ENCODE results near the gene YTHDC2. TPM values are rescaled to one million over a fixed set of nuclear protein-coding genes. Genes with fewer than 3 reads are reported as not detected.

Gene YTHDC2
- total and polyA plus RNA-seq, 10 of the 15 experiments (the other 5 are each of a cell fraction or from before 2014, with no cell fraction given), result 3.8 to 25.8 (median 16.4) TPM

DNA sequence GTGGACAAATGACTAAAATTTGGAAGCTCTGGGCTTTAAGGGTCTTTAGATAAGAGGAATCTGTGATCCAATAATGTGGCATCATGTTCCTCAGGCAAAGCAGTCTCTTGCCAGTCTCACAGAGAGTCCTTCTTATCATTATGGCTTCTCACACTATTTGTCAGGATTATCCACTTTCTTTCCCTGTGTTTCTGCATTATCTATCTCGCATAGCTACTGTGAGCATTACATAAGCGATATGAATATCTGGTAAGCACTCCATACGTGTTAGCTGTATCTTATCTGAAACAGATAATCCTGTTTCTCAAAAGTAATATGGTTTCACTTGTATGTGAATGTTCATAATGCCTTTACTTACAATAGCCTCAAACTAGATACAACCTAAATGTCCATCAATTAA is 34.8 kb upstream of the YTHDC2 start:
- DNase-seq (ENCODE audit: low read depth, low spot score), result no peak
- intact Hi-C loops (cut with micrococcal nuclease; ENCODE audit: unreplicated experiment) (no loop called here), in situ Hi-C loops (cut with MboI) (no loop called here)
- Histone ChIP-seq H3K4me3 (no peak overlapping the region), H4K20me1 (ENCODE audit: control insufficient read depth, insufficient read depth) (no peaks in the 10 kb centered on the region; the same call in 1 of the 2 replicates), H3K27ac (ENCODE audit: control insufficient read depth, insufficient read depth) (no peak overlapping the region), H2AFZ (ENCODE audit: control insufficient read depth, low read depth, low read length) (no peak overlapping the region), H3K36me3 (ENCODE audit: control insufficient read depth in 2 of 2, insufficient read depth in 2 of 2, low read length in 1 of 2) (no peaks in the 10 kb centered on the region), H3K4me2 (ENCODE audit: control insufficient read depth, insufficient read depth) (no peak overlapping the region), H3K79me2 (ENCODE audit: control insufficient read depth, insufficient read depth, low read length) (no peaks in the 10 kb centered on the region), H3K9ac (ENCODE audit: control insufficient read depth, insufficient read depth, low read length) (no peak overlapping the region), H3K4me1 (ENCODE audit: control insufficient read depth, insufficient read depth, low read length) (no peaks in the 10 kb centered on the region), H3K27me3 (replicated peaks in 1 of 2; ENCODE audit: control insufficient read depth in 2 of 2, insufficient read depth in 2 of 2, low read length in 1 of 2) (no peaks in the 10 kb centered on the region), H3K9me3 (replicated peaks; ENCODE audit: control insufficient read depth, insufficient read depth, low read length) (no peaks in the 10 kb centered on the region)
- no peak for ATAC-seq
- TF ChIP-seq, protein P1, sequence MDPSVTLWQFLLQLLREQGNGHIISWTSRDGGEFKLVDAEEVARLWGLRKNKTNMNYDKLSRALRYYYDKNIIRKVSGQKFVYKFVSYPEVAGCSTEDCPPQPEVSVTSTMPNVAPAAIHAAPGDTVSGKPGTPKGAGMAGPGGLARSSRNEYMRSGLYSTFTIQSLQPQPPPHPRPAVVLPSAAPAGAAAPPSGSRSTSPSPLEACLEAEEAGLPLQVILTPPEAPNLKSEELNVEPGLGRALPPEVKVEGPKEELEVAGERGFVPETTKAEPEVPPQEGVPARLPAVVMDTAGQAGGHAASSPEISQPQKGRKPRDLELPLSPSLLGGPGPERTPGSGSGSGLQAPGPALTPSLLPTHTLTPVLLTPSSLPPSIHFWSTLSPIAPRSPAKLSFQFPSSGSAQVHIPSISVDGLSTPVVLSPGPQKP (IDR thresholded peaks at IDR 0.05; ENCODE audit: low read depth, low read length), result no peak
- TF ChIP-seq ZZZ3 (IDR thresholded peaks at IDR 0.05; ENCODE audit: control insufficient read depth, insufficient read length, low read depth) (no peak), JUNB (IDR thresholded peaks at IDR 0.05) (no peak), EP300 (IDR thresholded peaks at IDR 0.05; ENCODE audit: borderline replicate concordance in 1 of 2, control insufficient read depth in 1 of 2, low read depth in 2 of 2, low read length in 2 of 2) (no peak), BRCA1 (IDR thresholded peaks at IDR 0.05; ENCODE audit: low read depth, low read length) (no peak), HDGF (IDR thresholded peaks at IDR 0.05) (no peak), EGR1 (IDR thresholded peaks at IDR 0.05; ENCODE audit: borderline replicate concordance in 1 of 2, low read depth in 2 of 2, low read length in 2 of 2) (no peak), STAT1 (conservative IDR thresholded peaks at IDR 0.05) (no peak), SUZ12 (IDR thresholded peaks at IDR 0.05; ENCODE audit: unreplicated experiment) (no peak), BMI1 (IDR thresholded peaks at IDR 0.05; ENCODE audit: borderline replicate concordance) (no peak), TCF3 (IDR thresholded peaks at IDR 0.05; ENCODE audit: borderline replicate concordance, insufficient read depth, low read depth, low read length) (no peak), HCFC1 (IDR thresholded peaks at IDR 0.05; ENCODE audit: low read length) (no peak), SP1 (IDR thresholded peaks at IDR 0.05; ENCODE audit: low read depth, low read length) (no peak), KDM1A (IDR thresholded peaks at IDR 0.05; ENCODE audit: borderline replicate concordance) (no peak), MXI1 (IDR thresholded peaks at IDR 0.05; ENCODE audit: low read depth, low read length) (no peak), POLR2A (IDR thresholded peaks at IDR 0.05; ENCODE audit: low read depth, low read length) (no peak), NBN (IDR thresholded peaks at IDR 0.05) (no peak)
- TF ChIP-seq, protein P2, sequence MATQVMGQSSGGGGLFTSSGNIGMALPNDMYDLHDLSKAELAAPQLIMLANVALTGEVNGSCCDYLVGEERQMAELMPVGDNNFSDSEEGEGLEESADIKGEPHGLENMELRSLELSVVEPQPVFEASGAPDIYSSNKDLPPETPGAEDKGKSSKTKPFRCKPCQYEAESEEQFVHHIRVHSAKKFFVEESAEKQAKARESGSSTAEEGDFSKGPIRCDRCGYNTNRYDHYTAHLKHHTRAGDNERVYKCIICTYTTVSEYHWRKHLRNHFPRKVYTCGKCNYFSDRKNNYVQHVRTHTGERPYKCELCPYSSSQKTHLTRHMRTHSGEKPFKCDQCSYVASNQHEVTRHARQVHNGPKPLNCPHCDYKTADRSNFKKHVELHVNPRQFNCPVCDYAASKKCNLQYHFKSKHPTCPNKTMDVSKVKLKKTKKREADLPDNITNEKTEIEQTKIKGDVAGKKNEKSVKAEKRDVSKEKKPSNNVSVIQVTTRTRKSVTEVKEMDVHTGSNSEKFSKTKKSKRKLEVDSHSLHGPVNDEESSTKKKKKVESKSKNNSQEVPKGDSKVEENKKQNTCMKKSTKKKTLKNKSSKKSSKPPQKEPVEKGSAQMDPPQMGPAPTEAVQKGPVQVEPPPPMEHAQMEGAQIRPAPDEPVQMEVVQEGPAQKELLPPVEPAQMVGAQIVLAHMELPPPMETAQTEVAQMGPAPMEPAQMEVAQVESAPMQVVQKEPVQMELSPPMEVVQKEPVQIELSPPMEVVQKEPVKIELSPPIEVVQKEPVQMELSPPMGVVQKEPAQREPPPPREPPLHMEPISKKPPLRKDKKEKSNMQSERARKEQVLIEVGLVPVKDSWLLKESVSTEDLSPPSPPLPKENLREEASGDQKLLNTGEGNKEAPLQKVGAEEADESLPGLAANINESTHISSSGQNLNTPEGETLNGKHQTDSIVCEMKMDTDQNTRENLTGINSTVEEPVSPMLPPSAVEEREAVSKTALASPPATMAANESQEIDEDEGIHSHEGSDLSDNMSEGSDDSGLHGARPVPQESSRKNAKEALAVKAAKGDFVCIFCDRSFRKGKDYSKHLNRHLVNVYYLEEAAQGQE (IDR thresholded peaks at IDR 0.05; ENCODE audit: low read depth, low read length), result no peak
- TF ChIP-seq, protein P3, sequence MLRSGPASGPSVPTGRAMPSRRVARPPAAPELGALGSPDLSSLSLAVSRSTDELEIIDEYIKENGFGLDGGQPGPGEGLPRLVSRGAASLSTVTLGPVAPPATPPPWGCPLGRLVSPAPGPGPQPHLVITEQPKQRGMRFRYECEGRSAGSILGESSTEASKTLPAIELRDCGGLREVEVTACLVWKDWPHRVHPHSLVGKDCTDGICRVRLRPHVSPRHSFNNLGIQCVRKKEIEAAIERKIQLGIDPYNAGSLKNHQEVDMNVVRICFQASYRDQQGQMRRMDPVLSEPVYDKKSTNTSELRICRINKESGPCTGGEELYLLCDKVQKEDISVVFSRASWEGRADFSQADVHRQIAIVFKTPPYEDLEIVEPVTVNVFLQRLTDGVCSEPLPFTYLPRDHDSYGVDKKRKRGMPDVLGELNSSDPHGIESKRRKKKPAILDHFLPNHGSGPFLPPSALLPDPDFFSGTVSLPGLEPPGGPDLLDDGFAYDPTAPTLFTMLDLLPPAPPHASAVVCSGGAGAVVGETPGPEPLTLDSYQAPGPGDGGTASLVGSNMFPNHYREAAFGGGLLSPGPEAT (IDR thresholded peaks at IDR 0.05; ENCODE audit: low read depth), result no peak
- RAD21 ChIA-PET (ENCODE audit: unreplicated experiment), result no interaction called here
- CTCF ChIA-PET, result no interaction called here
- POLR2A ChIA-PET, result no interaction called here
- BruUV-seq (replicated peaks), result no TSS peak
- FAIRE-seq, result no peak
- WGBS (ENCODE audit: insufficient coverage, insufficient replicate concordance, low lambda C conversion rate, missing lambda C conversion rate), result 63% methylated on average over 3 of the region's 3 CpGs
- SMC1A ChIA-PET (ENCODE audit: uncharacterized antibody, unreplicated experiment), result interaction anchor here (1.2 kb wide), 1 partner anchor 125 kb away, joined by 4 read pairs; no protein-coding TSS in a partner anchor
